ENCODE measurements around the gene DBNDD2.

Gene DBNDD2

DNA sequence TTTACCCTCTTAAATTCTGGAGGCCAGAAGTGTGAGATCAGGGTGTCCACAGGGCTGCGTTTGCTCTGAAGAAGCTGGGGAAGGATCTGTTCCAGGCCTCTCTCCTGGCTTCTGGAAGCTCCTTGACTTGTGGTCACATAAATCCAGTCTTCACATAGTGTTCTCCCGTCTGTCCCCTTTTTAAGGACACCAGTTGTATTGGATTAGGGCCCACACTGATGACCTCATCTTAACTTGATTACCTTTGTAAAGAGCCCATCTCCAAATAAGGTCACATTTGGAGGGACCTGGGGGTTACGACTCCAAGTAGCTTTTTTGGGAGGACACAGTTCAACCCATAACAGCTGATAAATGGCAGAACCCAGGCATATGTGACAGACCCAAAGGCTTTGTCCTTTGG is 41.4 kb downstream of the DBNDD2 start:
- no peak for TF ChIP-seq CTCF (IDR thresholded peaks at IDR 0.05)
- intact Hi-C loops (cut with DNase I; ENCODE audit: low total_unique reads) = loop anchor here (10.0 kb wide), 1 partner anchor 325 kb away; no protein-coding TSS in a partner anchor
- Histone ChIP-seq H3K27me3 (no peaks in the 10 kb centered on the region), H3K27ac (peak overlapping the region; percentile 60 to 68), H3K9me3 (no peaks in the 10 kb centered on the region), H3K4me3 (no peak overlapping the region), H3K4me1 (peaks cover 0 to 26% (median 10%) of the 10 kb centered on the region in 4 donors), H3K36me3 (no peaks in the 10 kb centered on the region)
- DNase-seq = no peak

DNA sequence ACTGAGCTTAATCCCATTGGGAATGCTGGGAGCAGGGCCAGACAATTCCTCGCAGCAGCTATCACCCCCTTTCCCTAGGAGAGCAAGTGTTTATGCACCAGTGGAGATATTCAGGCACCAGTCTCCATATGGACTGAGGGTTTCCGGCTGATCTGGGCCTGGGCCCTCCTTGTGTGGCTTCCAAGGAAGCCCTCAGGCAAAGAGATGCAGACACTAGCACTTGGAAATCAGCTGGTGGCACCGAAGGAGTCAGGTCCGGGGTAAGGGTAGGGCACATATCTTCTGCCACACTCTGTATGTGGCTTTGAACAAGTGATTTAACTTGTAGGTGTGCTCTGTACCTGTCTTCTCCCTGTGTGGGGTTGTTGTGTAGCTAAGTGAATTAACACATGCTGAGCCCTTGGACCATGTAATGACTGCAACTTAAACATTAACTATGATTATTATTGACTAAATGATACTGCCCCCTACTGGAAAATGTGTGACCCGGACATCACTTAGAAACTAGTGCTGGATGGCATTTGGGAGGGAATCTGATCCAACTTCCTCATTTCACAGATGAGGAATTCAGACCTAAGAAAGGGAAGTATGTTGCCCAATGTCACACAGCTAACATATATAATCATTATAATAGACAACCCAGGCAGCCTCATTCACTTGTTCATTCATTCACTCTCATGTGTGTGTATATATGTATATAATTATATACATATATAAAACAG is 42.2 kb downstream of the DBNDD2 start:
- no peak for DNase-seq
- H3K36me3 ChIP-seq = no peaks in the 10 kb centered on the region
- H3K27me3 ChIP-seq = no peaks in the 10 kb centered on the region
- H3K4me1 ChIP-seq = peaks cover 0 to 26% (median 10%) of the 10 kb centered on the region in 4 donors
- H3K9me3 ChIP-seq = no peaks in the 10 kb centered on the region
- intact Hi-C loops (cut with DNase I; ENCODE audit: low total_unique reads) = loop anchor here (5.0 kb wide), 1 partner anchor 133 kb away; no protein-coding TSS in a partner anchor
- H3K4me3 ChIP-seq = no peak overlapping the region
- peak overlapping the region; percentile 60 to 68 for H3K27ac ChIP-seq
- peak; percentile 37 to 46 for TF ChIP-seq CTCF (IDR thresholded peaks at IDR 0.05)

GRCh38 chr20:45452238-45452637 is 44.1 kb downstream of the DBNDD2 start:
- Histone ChIP-seq H3K4me1 (peaks cover 0 to 26% (median 10%) of the 10 kb centered on the region in 4 donors), H3K36me3 (no peaks in the 10 kb centered on the region), H3K9me3 (no peaks in the 10 kb centered on the region), H3K4me3 (no peak overlapping the region), H3K27me3 (no peaks in the 10 kb centered on the region), H3K27ac (no peak overlapping the region)
- no peak for DNase-seq
- intact Hi-C loops (cut with DNase I; ENCODE audit: low total_unique reads) = loop anchor here (5.0 kb wide), 1 partner anchor 135 kb away; no protein-coding TSS in a partner anchor
- TF ChIP-seq CTCF (IDR thresholded peaks at IDR 0.05) = no peak

DNA sequence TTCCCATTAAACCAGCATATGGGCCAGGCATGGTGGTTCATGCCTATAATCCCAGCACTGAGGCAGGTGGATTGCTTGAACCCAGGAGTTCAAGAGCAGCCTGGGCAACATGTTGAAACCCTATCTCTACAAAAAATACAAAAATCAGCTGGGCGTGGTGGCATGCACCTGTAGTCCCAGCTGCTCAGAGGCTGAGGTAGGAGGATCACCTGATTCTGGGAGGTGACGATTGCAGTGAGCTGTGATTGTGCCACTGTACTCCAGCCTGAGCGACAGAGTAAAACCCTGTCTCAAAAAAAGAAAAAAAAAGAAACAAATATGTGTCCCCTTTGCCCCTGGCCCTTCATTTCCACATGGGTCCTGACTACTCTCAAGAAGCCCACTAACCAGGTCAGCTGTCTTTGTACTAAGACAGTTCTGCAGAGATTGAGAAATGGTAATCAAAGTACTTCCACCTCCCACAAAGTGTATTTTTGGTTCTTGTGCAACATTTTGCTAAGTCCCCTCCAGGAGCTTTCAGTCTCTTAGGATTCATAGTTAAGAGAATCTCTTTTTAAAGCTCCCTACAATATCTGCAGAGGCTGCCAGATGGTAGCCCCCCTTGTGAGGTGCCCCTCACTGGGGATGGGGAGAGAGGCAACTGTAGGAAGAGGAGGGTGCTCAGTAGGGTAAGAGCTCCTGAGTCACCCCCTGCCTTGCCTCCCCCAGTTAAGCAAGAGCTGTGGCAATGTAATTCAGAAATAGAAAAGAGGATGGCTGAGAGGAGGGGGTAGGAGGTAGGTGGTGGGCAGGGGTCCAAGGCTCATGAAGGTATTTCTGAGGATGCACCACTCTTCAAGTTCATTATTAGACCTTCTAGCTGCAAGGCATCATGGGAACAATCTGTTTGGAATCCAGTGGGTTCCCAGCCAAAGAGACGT is 44.9 kb downstream of the DBNDD2 start:
- TF ChIP-seq CTCF (IDR thresholded peaks at IDR 0.05) = no peak
- Histone ChIP-seq H3K27ac (no peak overlapping the region), H3K36me3 (no peaks in the 10 kb centered on the region), H3K9me3 (no peaks in the 10 kb centered on the region), H3K4me3 (no peak overlapping the region), H3K4me1 (peaks cover 0 to 25% (median 10%) of the 10 kb centered on the region in 4 donors), H3K27me3 (no peaks in the 10 kb centered on the region)
- no peak for DNase-seq
- intact Hi-C loops (cut with DNase I; ENCODE audit: low total_unique reads) = loop anchor here (5.0 kb wide), 1 partner anchor 136 kb away; no protein-coding TSS in a partner anchor

DNA sequence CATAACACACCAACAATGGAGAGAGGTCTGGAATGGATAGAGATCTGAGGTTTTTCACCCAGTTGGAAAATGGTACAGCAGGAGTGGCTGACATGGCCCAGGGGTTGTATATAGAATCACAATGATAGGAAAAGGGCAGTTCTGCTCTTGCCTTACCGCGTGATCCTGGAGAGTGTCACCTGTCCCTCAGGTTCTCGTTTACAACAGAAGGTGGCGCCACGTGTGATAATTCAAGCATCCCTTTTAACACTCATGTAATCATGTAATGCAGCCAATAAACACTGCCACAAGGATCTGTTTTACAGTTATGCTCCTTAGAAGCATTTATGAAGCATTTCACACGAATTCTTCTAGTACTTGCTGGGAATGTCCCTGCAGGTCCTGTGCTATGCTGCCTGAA is 48.5 kb downstream of the DBNDD2 start:
- Histone ChIP-seq H3K4me3 (no peak overlapping the region), H3K36me3 (no peaks in the 10 kb centered on the region), H3K27me3 (no peaks in the 10 kb centered on the region), H3K4me1 (no peaks in the 10 kb centered on the region), H3K27ac (no peak overlapping the region), H3K9me3 (no peaks in the 10 kb centered on the region)
- intact Hi-C loops (cut with DNase I; ENCODE audit: low total_unique reads) = no loop called here
- no peak for TF ChIP-seq CTCF (IDR thresholded peaks at IDR 0.05)
- DNase-seq = no peak
